ENCODE results near the gene AMFR. TPM values are rescaled to one million over a fixed set of nuclear protein-coding genes. Genes with fewer than 3 reads are reported as not detected.
A peak's percentile ranks its signal among the peaks of the same experiment; 100 is the strongest.

Gene AMFR
- total RNA-seq, 1 experiment from 2014 or later, result 89.4 TPM

DNA sequence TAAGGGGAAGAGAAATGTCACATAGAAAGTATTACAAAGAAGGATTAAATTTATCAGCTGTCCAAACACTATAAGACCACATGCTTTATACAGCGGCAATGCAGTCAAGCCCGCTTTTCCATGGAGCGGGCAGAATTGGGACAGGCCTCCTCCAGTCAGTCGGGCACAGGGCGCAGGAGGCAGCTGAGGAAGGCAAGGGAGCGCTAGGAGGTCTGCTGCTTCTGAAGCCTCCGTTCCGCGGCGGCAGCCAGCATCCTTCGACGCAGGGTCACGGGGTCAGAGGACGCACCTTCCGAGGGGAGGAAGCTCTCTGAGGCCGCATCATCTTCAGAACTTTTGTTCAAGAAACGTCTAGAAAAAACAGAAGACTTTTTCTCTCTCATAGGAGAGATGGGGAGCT lies 62.6 kb downstream of the AMFR start:
- Histone ChIP-seq H3K27ac (no peak overlapping the region), H3F3A (ENCODE audit: insufficient read depth, low read depth) (peaks cover 17% of the 10 kb centered on the region), H3K27me3 (ENCODE audit: insufficient read depth, low read depth) (no peaks in the 10 kb centered on the region), H3K4me1 (replicated peaks; ENCODE audit: insufficient read depth) (peaks cover under 1% of the 10 kb centered on the region; the same call in 1 of the 2 replicates), H3K9me3 (ENCODE audit: insufficient read depth, low read depth) (no peaks in the 10 kb centered on the region), H3K4me3 (no peak overlapping the region), H4K20me1 (ENCODE audit: insufficient read depth) (no peaks in the 10 kb centered on the region), H2AFZ (no peak overlapping the region), H3K79me2 (ENCODE audit: low read depth) (no peaks in the 10 kb centered on the region), H3K4me2 (no peak overlapping the region), H3K9me2 (ENCODE audit: insufficient read depth) (no peaks in the 10 kb centered on the region), H3K36me3 (ENCODE audit: low read depth) (no peaks in the 10 kb centered on the region)
- no peak for TF ChIP-seq EZH2 (IDR thresholded peaks at IDR 0.05; ENCODE audit: low read depth)
- TF ChIP-seq, protein P1, sequence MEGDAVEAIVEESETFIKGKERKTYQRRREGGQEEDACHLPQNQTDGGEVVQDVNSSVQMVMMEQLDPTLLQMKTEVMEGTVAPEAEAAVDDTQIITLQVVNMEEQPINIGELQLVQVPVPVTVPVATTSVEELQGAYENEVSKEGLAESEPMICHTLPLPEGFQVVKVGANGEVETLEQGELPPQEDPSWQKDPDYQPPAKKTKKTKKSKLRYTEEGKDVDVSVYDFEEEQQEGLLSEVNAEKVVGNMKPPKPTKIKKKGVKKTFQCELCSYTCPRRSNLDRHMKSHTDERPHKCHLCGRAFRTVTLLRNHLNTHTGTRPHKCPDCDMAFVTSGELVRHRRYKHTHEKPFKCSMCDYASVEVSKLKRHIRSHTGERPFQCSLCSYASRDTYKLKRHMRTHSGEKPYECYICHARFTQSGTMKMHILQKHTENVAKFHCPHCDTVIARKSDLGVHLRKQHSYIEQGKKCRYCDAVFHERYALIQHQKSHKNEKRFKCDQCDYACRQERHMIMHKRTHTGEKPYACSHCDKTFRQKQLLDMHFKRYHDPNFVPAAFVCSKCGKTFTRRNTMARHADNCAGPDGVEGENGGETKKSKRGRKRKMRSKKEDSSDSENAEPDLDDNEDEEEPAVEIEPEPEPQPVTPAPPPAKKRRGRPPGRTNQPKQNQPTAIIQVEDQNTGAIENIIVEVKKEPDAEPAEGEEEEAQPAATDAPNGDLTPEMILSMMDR (conservative IDR thresholded peaks at IDR 0.05), result no peak
- DNase-seq, result peak in 1 of 2 experiments; percentile 8
- no TSS peak for BruUV-seq (replicated peaks)
- ChIA-PET POLR2A (ENCODE audit: unreplicated experiment) (no interaction called here), CTCF (no interaction called here)
- intact Hi-C loops (cut with micrococcal nuclease; ENCODE audit: unreplicated experiment), result no loop called here

GRCh38 chr16:56362057-56362655 lies 63.2 kb downstream of the AMFR start:
- no TSS peak for BruUV-seq (replicated peaks)
- no peaks in the 10 kb centered on the region for H3K36me3 ChIP-seq (ENCODE audit: low read depth)

DNA sequence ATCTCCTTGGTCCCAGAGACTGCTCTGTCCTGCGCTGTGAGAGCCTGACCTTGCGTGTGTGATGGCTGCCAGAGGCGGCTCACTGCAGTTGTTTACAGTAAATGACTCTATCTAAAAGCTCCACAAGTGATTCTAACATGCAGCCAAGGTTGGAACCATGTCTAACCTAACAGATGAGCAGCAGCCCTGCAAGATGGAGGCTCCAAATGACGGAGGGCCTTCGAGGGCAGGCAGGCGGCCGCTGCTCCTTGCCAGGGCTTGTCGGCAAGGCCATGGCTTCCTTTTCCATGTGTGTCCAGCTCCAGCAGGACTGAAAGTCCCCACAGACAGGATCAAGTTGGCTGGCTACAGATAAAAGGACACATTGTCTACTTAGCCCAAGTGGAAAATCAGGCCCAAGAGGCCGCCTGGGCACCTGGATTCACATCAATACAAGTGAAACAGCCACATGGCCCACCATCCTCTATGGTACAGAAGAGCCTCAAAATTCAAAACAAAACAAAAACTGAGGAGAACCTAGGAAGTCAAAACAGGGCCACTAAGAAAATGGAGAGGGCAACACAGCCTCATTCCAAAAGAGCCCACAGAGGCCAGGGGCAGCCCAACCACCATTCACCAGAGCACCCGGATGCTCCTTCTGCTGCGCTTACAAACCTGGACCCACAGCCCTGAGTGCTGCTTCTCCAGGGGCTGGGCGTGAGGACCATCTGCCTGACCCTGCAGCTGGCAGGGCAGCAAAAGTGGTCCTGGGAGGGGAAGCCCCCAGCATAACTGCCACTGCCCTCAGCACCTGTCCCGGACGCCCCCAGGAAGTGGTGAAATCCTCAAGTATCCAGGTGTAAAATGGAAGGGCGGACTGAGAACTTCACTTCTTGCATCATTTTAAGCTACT lies 65.0 kb downstream of the AMFR start:
- Histone ChIP-seq H4K20me1 (ENCODE audit: insufficient read depth) (no peaks in the 10 kb centered on the region), H3K27ac (no peak overlapping the region), H3K9me2 (ENCODE audit: insufficient read depth) (no peaks in the 10 kb centered on the region), H3K36me3 (ENCODE audit: low read depth) (no peaks in the 10 kb centered on the region), H3K9me3 (ENCODE audit: insufficient read depth, low read depth) (no peaks in the 10 kb centered on the region), H3K79me2 (ENCODE audit: low read depth) (no peaks in the 10 kb centered on the region), H3K4me3 (no peak overlapping the region), H3K4me1 (replicated peaks; ENCODE audit: insufficient read depth) (peaks cover 23% of the 10 kb centered on the region), H3K4me2 (no peak overlapping the region), H2AFZ (no peak overlapping the region), H3K27me3 (ENCODE audit: insufficient read depth, low read depth) (no peaks in the 10 kb centered on the region), H3F3A (ENCODE audit: insufficient read depth, low read depth) (peaks cover 17% of the 10 kb centered on the region)
- CTCF ChIA-PET, result no interaction called here
- no peak for TF ChIP-seq EZH2 (IDR thresholded peaks at IDR 0.05; ENCODE audit: low read depth)
- TF ChIP-seq, protein P1 (conservative IDR thresholded peaks at IDR 0.05), result no peak
- POLR2A ChIA-PET (ENCODE audit: unreplicated experiment), result interaction anchor here (0.6 to 0.7 kb wide), 2 partner anchors 18 to 63 kb away, joined by 3 to 5 read pairs; no protein-coding TSS in a partner anchor
- DNase-seq, result peak in 1 of 2 experiments; percentile 21
- BruUV-seq (replicated peaks), result no TSS peak
- intact Hi-C loops (cut with micrococcal nuclease; ENCODE audit: unreplicated experiment), result no loop called here

More at GRCh38 chr16:56362057-56362655, 63.2 kb downstream of the AMFR start:
- peak in 1 of 2 experiments; percentile 8 for DNase-seq
- H3K4me1 ChIP-seq (replicated peaks; ENCODE audit: insufficient read depth), result peaks cover 6% of the 10 kb centered on the region
- no peaks in the 10 kb centered on the region for H3K79me2 ChIP-seq (ENCODE audit: low read depth)
- H3K27ac ChIP-seq, result no peak overlapping the region
- TF ChIP-seq, protein P1 (conservative IDR thresholded peaks at IDR 0.05), result no peak
- no peak for TF ChIP-seq EZH2 (IDR thresholded peaks at IDR 0.05; ENCODE audit: low read depth)
- H3K4me3 ChIP-seq, result no peak overlapping the region
- ChIA-PET CTCF (no interaction called here), POLR2A (ENCODE audit: unreplicated experiment) (no interaction called here)
- H3F3A ChIP-seq (ENCODE audit: insufficient read depth, low read depth), result peaks cover 17% of the 10 kb centered on the region
- H3K27me3 ChIP-seq (ENCODE audit: insufficient read depth, low read depth), result no peaks in the 10 kb centered on the region
- H4K20me1 ChIP-seq (ENCODE audit: insufficient read depth), result no peaks in the 10 kb centered on the region
- H2AFZ ChIP-seq, result no peak overlapping the region
- no peaks in the 10 kb centered on the region for H3K9me3 ChIP-seq (ENCODE audit: insufficient read depth, low read depth)
- H3K9me2 ChIP-seq (ENCODE audit: insufficient read depth), result no peaks in the 10 kb centered on the region
- H3K4me2 ChIP-seq, result no peak overlapping the region
- intact Hi-C loops (cut with micrococcal nuclease; ENCODE audit: unreplicated experiment), result no loop called here
